ENCODE measurements around the gene WWTR1.

Gene WWTR1

GRCh38 chr3:149654188-149654601 is 3.6 kb downstream of the WWTR1 start:
- no peak for DNase-seq

GRCh38 chr3:149653564-149653963 is 4.3 kb downstream of the WWTR1 start:
- no peak for DNase-seq

- DNase-seq: no peak
Measured at GRCh38 chr3:149653136-149653535, 4.7 kb downstream of the WWTR1 start.

- DNase-seq: no peak
Measured at GRCh38 chr3:149650828-149651227, 7.0 kb downstream of the WWTR1 start.

- DNase-seq: peak; percentile 63
Measured at GRCh38 chr3:149648525-149648924, 9.3 kb downstream of the WWTR1 start.

GRCh38 chr3:149647812-149648211 is 10.0 kb downstream of the WWTR1 start:
- no peak for DNase-seq

- DNase-seq: no peak
Measured at GRCh38 chr3:149647285-149647684, 10.5 kb downstream of the WWTR1 start.

- DNase-seq: no peak
Measured at GRCh38 chr3:149646181-149646766, 11.6 kb downstream of the WWTR1 start.

- DNase-seq: no peak
Measured at GRCh38 chr3:149643963-149644362, 13.9 kb downstream of the WWTR1 start.

GRCh38 chr3:149643482-149643798 is 14.4 kb downstream of the WWTR1 start:
- no peak for DNase-seq

- no peak for DNase-seq
Measured at GRCh38 chr3:149640976-149641728, 16.7 kb downstream of the WWTR1 start.

- no peak for DNase-seq
Measured at GRCh38 chr3:149639093-149639486, 18.7 kb downstream of the WWTR1 start.

GRCh38 chr3:149638228-149639092 is 19.4 kb downstream of the WWTR1 start:
- peak; percentile 54 for DNase-seq

- no peak for DNase-seq
Measured at GRCh38 chr3:149635396-149635795, 22.4 kb downstream of the WWTR1 start.

GRCh38 chr3:149634573-149634972 is 23.3 kb downstream of the WWTR1 start:
- DNase-seq: no peak

- no peak for DNase-seq
Measured at GRCh38 chr3:149634072-149634471, 23.8 kb downstream of the WWTR1 start.

GRCh38 chr3:149632225-149632624 is 25.6 kb downstream of the WWTR1 start:
- DNase-seq: no peak

- DNase-seq: no peak
Measured at GRCh38 chr3:149630806-149631205, 27.0 kb downstream of the WWTR1 start.

- DNase-seq: no peak
Measured at GRCh38 chr3:149628957-149629670, 28.7 kb downstream of the WWTR1 start.

GRCh38 chr3:149626671-149627070 is 31.2 kb downstream of the WWTR1 start:
- DNase-seq: no peak

- no peak for DNase-seq
Measured at GRCh38 chr3:149625795-149626194, 32.0 kb downstream of the WWTR1 start.

- no peak for DNase-seq
Measured at GRCh38 chr3:149623824-149624223, 34.0 kb downstream of the WWTR1 start.

All from femur (tissue), 1 donor.